ENCODE data around the gene EPHA4.

DNA sequence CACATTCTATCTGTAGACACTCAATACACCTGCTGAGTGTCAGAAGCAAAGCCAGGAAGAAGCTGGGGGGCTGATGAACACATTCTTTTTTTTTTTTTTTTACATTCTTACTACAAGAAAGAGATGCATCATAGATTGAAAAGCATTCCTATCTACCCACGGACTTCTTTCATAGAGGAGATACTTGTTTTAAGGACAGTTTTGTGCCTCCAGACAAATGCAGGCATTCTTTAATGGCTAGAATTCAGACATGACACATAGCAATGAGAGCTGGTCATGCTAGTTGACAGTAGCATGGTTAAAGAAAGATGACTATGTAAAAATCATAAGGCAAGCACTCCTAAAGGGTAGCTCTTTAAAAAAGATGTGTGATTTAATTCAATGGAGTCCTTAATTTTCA lies 110.2 kb downstream of the EPHA4 start:
- TF ChIP-seq FOSL2 (IDR thresholded peaks at IDR 0.05) (no peak), FOSL2 (CRISPR knock-in tag; IDR thresholded peaks at IDR 0.05) (no peak), MYC (IDR thresholded peaks at IDR 0.05; ENCODE audit: borderline replicate concordance, low read length) (no peak)
